SU-DHL-6 (cell line): ENCODE results near the gene C10orf95.

Source experiments
- H2AFZ ChIP-seq: fragments of 200-600 bp; sonication (generic); 2 replicates; pipeline ENCODE4 v1.6.1; 2014; ENCODE audit warnings: low read depth, mild to moderate bottlenecking, moderate library complexity, mixed read lengths, antibody characterized with exemption, low read length; ENCODE audit not compliant: severe bottlenecking
- H3F3A ChIP-seq: fragments of 200-600 bp; shearing (Covaris generic); 2 replicates; pipeline ENCODE4 v1.6.0; 2016; ENCODE audit warnings: antibody characterized with exemption, mild to moderate bottlenecking; ENCODE audit not compliant: insufficient read depth
- H3K27ac ChIP-seq: fragments of 200-600 bp; sonication (generic); 2 replicates; pipeline ENCODE4 v1.5.1; 2016; ENCODE audit warnings: low read depth, mild to moderate bottlenecking, low read length, moderate library complexity, mixed read lengths
- H3K27me3 ChIP-seq: fragments of 200-600 bp; sonication (generic), shearing (Covaris generic); 2 replicates; pipeline ENCODE4 v1.6.0; 2014; ENCODE audit warnings: mild to moderate bottlenecking, low read length
- H3K36me3 ChIP-seq: fragments of 200-600 bp; sonication (generic); 2 replicates; pipeline ENCODE4 v1.6.1; 2014; ENCODE audit warnings: mild to moderate bottlenecking, low read length, mixed read lengths
- H3K4me2 ChIP-seq: fragments of 300-600, 200-600 bp; shearing (Covaris generic), sonication (generic); 2 replicates; pipeline ENCODE4 v1.6.0; 2014; ENCODE audit warnings: low read length, low read depth, mild to moderate bottlenecking; ENCODE audit not compliant: poor library complexity, severe bottlenecking
- H3K4me3 ChIP-seq: fragments of 200-600 bp; sonication (generic); 2 replicates; pipeline ENCODE4 v1.5.1; 2014; ENCODE audit warnings: antibody characterized with exemption, low read length, mild to moderate bottlenecking, mixed read lengths; ENCODE audit not compliant: insufficient read depth, poor library complexity, severe bottlenecking
- H3K79me2 ChIP-seq: fragments of 200-600 bp; sonication (generic); 2 replicates; pipeline ENCODE4 v1.6.1; 2014; ENCODE audit warnings: mild to moderate bottlenecking, low read length, moderate library complexity; ENCODE audit not compliant: insufficient read depth
- H3K9ac ChIP-seq: fragments of 200-600 bp; sonication (generic); 2 replicates; pipeline ENCODE4 v1.7.0; 2014; ENCODE audit warnings: mild to moderate bottlenecking, low read length
- H3K9me2 ChIP-seq: fragments of 200-600 bp; sonication (generic); replicated peaks from 2 replicates; pipeline ENCODE4 v1.6.1; 2014; ENCODE audit warnings: low read length; ENCODE audit not compliant: insufficient read depth
- H3K9me3 ChIP-seq: fragments of 200-600 bp; sonication (generic); 2 replicates; pipeline ENCODE4 v1.6.1; 2014; ENCODE audit warnings: low read length, mixed read lengths; ENCODE audit not compliant: insufficient read depth
- H4K20me1 ChIP-seq: fragments of 200-600 bp; sonication (generic); 2 replicates; pipeline ENCODE4 v1.6.1; 2014; ENCODE audit warnings: low read depth, mild to moderate bottlenecking, antibody characterized with exemption, low read length, moderate library complexity, mixed read lengths
- CTCF ChIP-seq: fragments of 200-600 bp; sonication (generic); IDR thresholded peaks from one replicate; pipeline ENCODE4 v1.5.1; 2017; ENCODE audit warnings: antibody characterized with exemption, mild to moderate bottlenecking, low read length, moderate library complexity; ENCODE audit not compliant: insufficient read depth, poor library complexity, severe bottlenecking
- EZH2phosphoT487 ChIP-seq: fragments of 200-600 bp; sonication (generic), shearing (Covaris generic); conservative IDR thresholded peaks from 2 replicates; pipeline ENCODE4 v1.6.1; 2018; ENCODE audit warnings: mild to moderate bottlenecking, antibody characterized with exemption, low read length, moderate library complexity, mixed read lengths

Gene C10orf95

DNA sequence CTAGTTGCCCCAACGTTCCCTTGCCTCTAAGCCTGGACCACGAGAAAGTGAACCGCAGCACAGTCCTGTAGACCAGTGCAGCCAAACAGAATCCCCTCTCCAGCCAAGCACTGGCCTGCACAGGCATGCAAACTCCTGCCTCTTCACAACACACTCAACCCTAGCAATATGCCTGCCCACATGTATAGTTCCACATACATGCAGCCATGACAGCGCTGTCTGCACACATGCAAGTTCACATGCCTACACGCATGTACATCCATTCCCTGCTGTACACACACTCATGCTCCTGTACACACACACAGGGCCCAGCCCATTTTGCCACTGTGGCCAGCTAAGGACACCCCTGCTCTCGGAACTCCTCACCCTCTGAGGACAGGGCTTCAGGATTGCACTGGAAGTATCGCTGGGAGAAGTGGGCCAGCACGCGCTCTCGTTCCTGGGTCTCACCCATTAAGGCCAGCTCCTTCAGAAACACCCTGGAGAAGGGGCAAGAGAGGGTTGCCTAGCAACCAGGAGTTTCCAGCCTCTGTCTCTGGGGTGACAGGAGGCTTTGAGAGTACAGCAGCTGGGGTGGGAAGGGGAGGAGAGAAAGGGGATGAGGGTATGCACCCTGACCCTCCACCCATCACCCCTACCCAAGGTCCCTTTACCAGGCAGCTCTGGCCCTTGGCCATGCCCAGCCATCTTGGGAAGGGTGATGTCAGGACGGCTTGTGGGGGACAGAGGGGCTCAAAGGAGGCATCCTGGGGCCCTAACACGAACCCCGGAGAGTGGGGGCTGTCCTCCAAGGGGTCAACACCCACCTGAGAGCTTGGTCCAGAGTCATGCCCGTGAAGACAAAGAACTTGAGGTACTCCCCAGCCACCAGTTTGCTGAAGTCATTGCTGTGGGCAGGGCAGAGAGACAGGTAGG, 39.7 kb downstream of the C10orf95 start:
- Histone ChIP-seq H3K36me3 (no peaks in the 10 kb centered on the region), H3K4me2 (no peak overlapping the region), H4K20me1 (no peaks in the 10 kb centered on the region), H2AFZ (no peak overlapping the region), H3K9me2 (no peaks in the 10 kb centered on the region), H3K27me3 (no peaks in the 10 kb centered on the region), H3K9me3 (no peaks in the 10 kb centered on the region), H3K4me3 (no peak overlapping the region), H3K79me2 (no peaks in the 10 kb centered on the region), H3K27ac (no peak overlapping the region), H3F3A (no peaks in the 10 kb centered on the region), H3K9ac (no peak overlapping the region)
- TF ChIP-seq CTCF (no peak), EZH2phosphoT487 (no peak)

GRCh38 chr10:102410429-102411073, 40.8 kb downstream of the C10orf95 start:
- H3K4me2 ChIP-seq = no peak overlapping the region
- H3K79me2 ChIP-seq = no peaks in the 10 kb centered on the region
- H3K27me3 ChIP-seq = no peaks in the 10 kb centered on the region

GRCh38 chr10:102409604-102410428, 41.5 kb downstream of the C10orf95 start:
- Histone ChIP-seq H2AFZ (no peak overlapping the region), H3K9me3 (no peaks in the 10 kb centered on the region), H3F3A (no peaks in the 10 kb centered on the region), H3K27me3 (no peaks in the 10 kb centered on the region), H3K9ac (no peak overlapping the region), H3K79me2 (no peaks in the 10 kb centered on the region), H3K4me3 (no peak overlapping the region), H3K27ac (no peak overlapping the region), H3K36me3 (no peaks in the 10 kb centered on the region), H3K4me2 (peak overlapping the region; percentile 31), H3K9me2 (no peaks in the 10 kb centered on the region), H4K20me1 (no peaks in the 10 kb centered on the region)
- TF ChIP-seq EZH2phosphoT487 (no peak), CTCF (no peak)

More at GRCh38 chr10:102410429-102411073, 40.8 kb downstream of the C10orf95 start:
- H3K9ac ChIP-seq = no peak overlapping the region
- H3K36me3 ChIP-seq = no peaks in the 10 kb centered on the region
- no peaks in the 10 kb centered on the region for H3F3A ChIP-seq
- no peak overlapping the region for H3K4me3 ChIP-seq
- no peaks in the 10 kb centered on the region for H3K9me3 ChIP-seq
- TF ChIP-seq EZH2phosphoT487 (no peak), CTCF (no peak)
- no peak overlapping the region for H2AFZ ChIP-seq
- H3K27ac ChIP-seq = no peak overlapping the region
- no peaks in the 10 kb centered on the region for H4K20me1 ChIP-seq
- H3K9me2 ChIP-seq = no peaks in the 10 kb centered on the region
